HEK293 (cell line): ENCODE results near the gene MAML3.

Experiments used
- REST ChIP-seq: fragments of 450-650 bp; formaldehyde crosslinking; IDR thresholded peaks from 2 replicates; pipeline ENCODE4 v1.5.1; 2016; ENCODE audit warnings: missing biosample characterization, missing genetic modification characterization
- ZNF48 ChIP-seq: fragments of 450-650 bp; formaldehyde crosslinking; IDR thresholded peaks from 2 replicates; pipeline ENCODE4 v1.5.1; 2016; ENCODE audit warnings: missing biosample characterization, missing genetic modification characterization
- ZNF530 ChIP-seq: fragments of 450-650 bp; formaldehyde crosslinking; IDR thresholded peaks from 2 replicates; pipeline ENCODE4 v1.5.1; 2016; ENCODE audit warnings: low read depth, missing biosample characterization, missing genetic modification characterization
- ZSCAN18 ChIP-seq: fragments of 450-650 bp; formaldehyde crosslinking; IDR thresholded peaks from 2 replicates; pipeline ENCODE4 v1.5.1; 2016; ENCODE audit warnings: missing biosample characterization, missing genetic modification characterization

- TF ChIP-seq ZSCAN18 (tag by site-specific recombination) (no peak), ZNF48 (tag by site-specific recombination) (no peak), ZNF530 (no peak), REST (tag by site-specific recombination) (no peak)
Observed at GRCh38 chr4:139684351-139684750, 469.6 kb downstream of the MAML3 start.
